H9 (cell line): Measurements from ENCODE around the gene TTN. TPM values are rescaled to one million over a fixed set of nuclear protein-coding genes. Genes with fewer than 3 reads are reported as not detected.

ENCODE experiments used
- DNase-seq: peaks from one replicate; pipeline ENCODE4 v3.0.0-alpha.2; 2017
- H2AFZ ChIP-seq: one replicate; pipeline ENCODE4 v1.6.1; 2013; ENCODE audit warnings: mild to moderate bottlenecking, low read length, control low read depth, moderate library complexity
- H2AK5ac ChIP-seq: 2 replicates; pipeline ENCODE4 v1.6.1; 2013; ENCODE audit warnings: low read length, control low read depth, mixed read lengths; ENCODE audit not compliant: insufficient read length
- H2BK120ac ChIP-seq: one replicate; pipeline ENCODE4 v1.6.1; 2013; ENCODE audit warnings: low read depth, mild to moderate bottlenecking, low read length, control low read depth, inconsistent platforms; ENCODE audit not compliant: poor library complexity, severe bottlenecking
- H2BK12ac ChIP-seq: 2 replicates; pipeline ENCODE4 v1.6.1; 2013; ENCODE audit warnings: low read length, control low read depth, mixed read lengths, low read depth; ENCODE audit not compliant: insufficient read length
- H2BK15ac ChIP-seq: 2 replicates; pipeline ENCODE4 v1.6.1; 2013; ENCODE audit warnings: low read depth, low read length, control low read depth
- H2BK20ac ChIP-seq: one replicate; pipeline ENCODE4 v1.6.1; 2013; ENCODE audit warnings: low read depth, mild to moderate bottlenecking, low read length, control low read depth, inconsistent platforms; ENCODE audit not compliant: poor library complexity, severe bottlenecking
- H2BK5ac ChIP-seq: 2 replicates; pipeline ENCODE4 v1.6.1; 2013; ENCODE audit warnings: low read length, control low read depth, mixed read lengths; ENCODE audit not compliant: insufficient read length
- H3K14ac ChIP-seq: 2 replicates; pipeline ENCODE4 v1.6.1; 2013; ENCODE audit warnings: low read length, control low read depth; ENCODE audit not compliant: insufficient read depth
- H3K18ac ChIP-seq: 2 replicates; pipeline ENCODE4 v1.6.1; 2013; ENCODE audit warnings: low read depth, mild to moderate bottlenecking, mixed read lengths, low read length, control low read depth; ENCODE audit not compliant: insufficient read length
- H3K23ac ChIP-seq: 2 replicates; pipeline ENCODE4 v1.6.1; 2013; ENCODE audit warnings: low read length, control low read depth, mixed read lengths, low read depth; ENCODE audit not compliant: insufficient read length
- H3K23me2 ChIP-seq: 2 replicates; pipeline ENCODE4 v1.6.1; 2013; ENCODE audit warnings: low read depth, mild to moderate bottlenecking, mixed read lengths, low read length, control low read depth; ENCODE audit not compliant: insufficient read length, poor library complexity, severe bottlenecking
- H3K27ac ChIP-seq: 2 replicates; pipeline ENCODE4 v1.5.1; 2013; ENCODE audit warnings: low read length, control low read depth, mixed read lengths, low read depth; ENCODE audit not compliant: insufficient read length
- H3K27me3 ChIP-seq: 2 replicates; pipeline ENCODE4 v1.6.1; 2013; ENCODE audit warnings: low read length, control low read depth, inconsistent platforms; ENCODE audit not compliant: insufficient read depth
- H3K4ac ChIP-seq: 2 replicates; pipeline ENCODE4 v1.6.1; 2013; ENCODE audit warnings: low read depth, mild to moderate bottlenecking, control low read depth, inconsistent platforms, low read length, moderate library complexity
- H3K4me1 ChIP-seq: 2 replicates; pipeline ENCODE4 v1.6.1; 2013; ENCODE audit warnings: low read length, control low read depth, inconsistent platforms; ENCODE audit not compliant: insufficient read depth
- H3K4me2 ChIP-seq: 2 replicates; pipeline ENCODE4 v1.6.1; 2013; ENCODE audit warnings: low read length, control low read depth, mixed read lengths; ENCODE audit not compliant: insufficient read length, insufficient read depth
- H3K56ac ChIP-seq: 2 replicates; pipeline ENCODE4 v1.6.1; 2013; ENCODE audit warnings: low read depth, mild to moderate bottlenecking, mixed read lengths, low read length, control low read depth; ENCODE audit not compliant: insufficient read length
- H3K79me1 ChIP-seq: 2 replicates; pipeline ENCODE4 v1.6.1; 2013; ENCODE audit warnings: low read depth, mild to moderate bottlenecking, moderate library complexity, low read length, control low read depth, inconsistent platforms; ENCODE audit not compliant: insufficient read depth, poor library complexity, severe bottlenecking
- H3K79me2 ChIP-seq: 2 replicates; pipeline ENCODE4 v1.6.1; 2013; ENCODE audit warnings: low read length, control low read depth, inconsistent platforms; ENCODE audit not compliant: insufficient read depth
- H3K9ac ChIP-seq: 2 replicates; pipeline ENCODE4 v1.6.1; 2013; ENCODE audit warnings: low read length, control low read depth, mixed read lengths; ENCODE audit not compliant: insufficient read length; ENCODE audit errors: extremely low read depth
- H3K9me3 ChIP-seq: one replicate; pipeline ENCODE4 v1.6.1; 2013; ENCODE audit warnings: low read depth, low read length, inconsistent platforms; ENCODE audit not compliant: control insufficient read depth
- H3T11ph ChIP-seq: one replicate; pipeline ENCODE4 v1.6.1; 2013; ENCODE audit warnings: mild to moderate bottlenecking, low read length, control low read depth, inconsistent platforms
- H4K20me1 ChIP-seq: one replicate; pipeline ENCODE4 v1.6.1; 2013; ENCODE audit not compliant: control insufficient read depth, insufficient read length, insufficient read depth
- H4K5ac ChIP-seq: 2 replicates; pipeline ENCODE4 v1.6.1; 2013; ENCODE audit warnings: low read depth, mild to moderate bottlenecking, mixed read lengths, low read length, control low read depth; ENCODE audit not compliant: insufficient read length
- H4K8ac ChIP-seq: replicated peaks from 2 replicates; pipeline ENCODE4 v1.6.1; 2013; ENCODE audit warnings: low read length, control low read depth, mixed read lengths, low read depth; ENCODE audit not compliant: insufficient read length
- H4K91ac ChIP-seq: 2 replicates; pipeline ENCODE4 v1.6.1; 2013; ENCODE audit warnings: low read depth, mild to moderate bottlenecking, moderate library complexity, mixed read lengths, low read length, control low read depth; ENCODE audit not compliant: insufficient read length
- H3K27ac Mint-ChIP-seq, 3 experiments: 2 replicates in 2 of 3; 3 replicates in 1 of 3; pipeline ENCODE4 v1.8.0; 2020 to 2021; ENCODE audit warnings: mixed read lengths in 3 of 3, mild to moderate bottlenecking in 1 of 3, moderate library complexity in 1 of 3
- H3K27me3 Mint-ChIP-seq: 2 replicates; pipeline ENCODE4 v1.8.0; 2021; ENCODE audit warnings: low read depth, mild to moderate bottlenecking, moderate library complexity, mixed read lengths
- H3K36me3 Mint-ChIP-seq, 3 experiments: 2 replicates in 2 of 3; 3 replicates in 1 of 3; pipeline ENCODE4 v1.8.0; 2020 to 2021; ENCODE audit warnings: low read depth in 3 of 3, mixed read lengths in 3 of 3; ENCODE audit not compliant: insufficient read depth in 1 of 3
- H3K4me1 Mint-ChIP-seq, 2 experiments: 2 replicates each; pipeline ENCODE4 v1.8.0; 2020; ENCODE audit warnings: mixed read lengths in 2 of 2
- H3K4me3 Mint-ChIP-seq, 2 experiments: 2 replicates in 1 of 2; 3 replicates in 1 of 2; pipeline ENCODE4 v1.8.0; 2020 to 2021; ENCODE audit warnings: mild to moderate bottlenecking in 2 of 2, mixed read lengths in 2 of 2, moderate library complexity in 1 of 2
- H3K9me3 Mint-ChIP-seq, 2 experiments: 2 replicates in 1 of 2; 3 replicates in 1 of 2; pipeline ENCODE4 v1.8.0; 2020; ENCODE audit warnings: mild to moderate bottlenecking in 2 of 2, mixed read lengths in 2 of 2, moderate library complexity in 1 of 2
- WGBS: extraction: QIAGEN DNeasy Blood & Tissue Kit; methylation state at CpG from one replicate; pipeline ENCODE4 v1.1.7; 2013; ENCODE audit warnings: missing lambda C conversion rate, low lambda C conversion rate, mixed read lengths; ENCODE audit not compliant: insufficient read length; ENCODE audit errors: extremely low coverage; 5-methylcytosine and 5-hydroxymethylcytosine counted together
- total RNA-seq: library from RNA; stranded (reverse); gene quantifications from 2 replicates; pipeline ENCODE4 v1.2.1, GENCODE V29; 2021
- TF ChIP-seq, protein P1 (sequence below): fragments of 200-600 bp; sonication (generic); conservative IDR thresholded peaks from 3 replicates; pipeline ENCODE4 v1.8.0; 2021; ENCODE audit warnings: antibody characterized with exemption, mild to moderate bottlenecking

The TTN gene
- total RNA-seq, 1 experiment from 2014 or later: 0.70 TPM

DNA sequence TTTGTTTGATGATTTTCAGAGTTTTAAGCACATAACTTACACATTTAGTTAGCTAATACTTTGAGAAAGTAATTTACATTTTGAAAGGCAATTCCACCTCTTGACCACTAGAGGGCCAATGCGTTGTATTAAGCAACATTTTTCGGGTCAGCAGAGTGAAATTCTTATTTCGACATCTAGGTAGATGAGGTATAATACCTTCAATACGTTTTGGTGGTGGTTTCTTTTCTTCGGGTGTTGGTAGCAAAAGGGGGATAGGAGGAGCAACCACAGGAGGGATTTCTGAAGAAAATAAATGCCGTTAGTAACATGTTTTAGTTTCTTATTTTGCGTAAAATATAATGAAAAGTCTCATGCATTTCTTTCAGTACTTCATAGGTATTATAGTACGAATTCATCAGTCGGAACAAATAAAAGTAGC, 106.3 kb downstream of the TTN start:
- Mint-ChIP-seq H3K9me3 (peaks cover 0 to 2% of the 10 kb centered on the region in 2 experiments; a peak in 1 of 5 replicates), H3K36me3 (no peaks in the 10 kb centered on the region; a peak in 1 of 7 replicates), H3K4me3 (no peak overlapping the region), H3K27me3 (no peaks in the 10 kb centered on the region), H3K4me1 (no peaks in the 10 kb centered on the region), H3K27ac (no peak overlapping the region)
- Histone ChIP-seq H4K91ac (no peak overlapping the region), H3K79me2 (no peaks in the 10 kb centered on the region), H2BK12ac (no peak overlapping the region), H3K79me1 (no peaks in the 10 kb centered on the region), H3K9me3 (no peaks in the 10 kb centered on the region), H3K4me2 (no peak overlapping the region), H3K23ac (no peak overlapping the region), H3K4me1 (no peaks in the 10 kb centered on the region), H3K23me2 (no peaks in the 10 kb centered on the region), H2AK5ac (no peak overlapping the region), H2BK5ac (no peak overlapping the region), H3K56ac (no peak overlapping the region), H2BK120ac (no peak overlapping the region), H3K27ac (no peak overlapping the region), H2AFZ (no peak overlapping the region), H3K4ac (no peak overlapping the region), H3K14ac (no peak overlapping the region), H3K18ac (no peak overlapping the region), H4K20me1 (no peaks in the 10 kb centered on the region), H2BK15ac (no peak overlapping the region), H3K27me3 (no peaks in the 10 kb centered on the region), H4K5ac (no peak overlapping the region), H3K9ac (no peak overlapping the region), H4K8ac (no peak overlapping the region), H3T11ph (no peak overlapping the region), H2BK20ac (no peak overlapping the region)
- no CpG with 5 or more reads among the region's 9 CpGs for WGBS
- DNase-seq: no peak
- TF ChIP-seq, protein P1, sequence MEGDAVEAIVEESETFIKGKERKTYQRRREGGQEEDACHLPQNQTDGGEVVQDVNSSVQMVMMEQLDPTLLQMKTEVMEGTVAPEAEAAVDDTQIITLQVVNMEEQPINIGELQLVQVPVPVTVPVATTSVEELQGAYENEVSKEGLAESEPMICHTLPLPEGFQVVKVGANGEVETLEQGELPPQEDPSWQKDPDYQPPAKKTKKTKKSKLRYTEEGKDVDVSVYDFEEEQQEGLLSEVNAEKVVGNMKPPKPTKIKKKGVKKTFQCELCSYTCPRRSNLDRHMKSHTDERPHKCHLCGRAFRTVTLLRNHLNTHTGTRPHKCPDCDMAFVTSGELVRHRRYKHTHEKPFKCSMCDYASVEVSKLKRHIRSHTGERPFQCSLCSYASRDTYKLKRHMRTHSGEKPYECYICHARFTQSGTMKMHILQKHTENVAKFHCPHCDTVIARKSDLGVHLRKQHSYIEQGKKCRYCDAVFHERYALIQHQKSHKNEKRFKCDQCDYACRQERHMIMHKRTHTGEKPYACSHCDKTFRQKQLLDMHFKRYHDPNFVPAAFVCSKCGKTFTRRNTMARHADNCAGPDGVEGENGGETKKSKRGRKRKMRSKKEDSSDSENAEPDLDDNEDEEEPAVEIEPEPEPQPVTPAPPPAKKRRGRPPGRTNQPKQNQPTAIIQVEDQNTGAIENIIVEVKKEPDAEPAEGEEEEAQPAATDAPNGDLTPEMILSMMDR: peak; percentile 93
